ENCODE data around the gene GALNS.

GRCh38 chr16:88821168-88821850 is 35.4 kb downstream of the GALNS start:
- TF ChIP-seq CTCF (IDR thresholded peaks at IDR 0.05): no peak
- TF ChIP-seq POLR2A (IDR thresholded peaks at IDR 0.05): no peak
